ENCODE results near the gene C3orf62.

DNA sequence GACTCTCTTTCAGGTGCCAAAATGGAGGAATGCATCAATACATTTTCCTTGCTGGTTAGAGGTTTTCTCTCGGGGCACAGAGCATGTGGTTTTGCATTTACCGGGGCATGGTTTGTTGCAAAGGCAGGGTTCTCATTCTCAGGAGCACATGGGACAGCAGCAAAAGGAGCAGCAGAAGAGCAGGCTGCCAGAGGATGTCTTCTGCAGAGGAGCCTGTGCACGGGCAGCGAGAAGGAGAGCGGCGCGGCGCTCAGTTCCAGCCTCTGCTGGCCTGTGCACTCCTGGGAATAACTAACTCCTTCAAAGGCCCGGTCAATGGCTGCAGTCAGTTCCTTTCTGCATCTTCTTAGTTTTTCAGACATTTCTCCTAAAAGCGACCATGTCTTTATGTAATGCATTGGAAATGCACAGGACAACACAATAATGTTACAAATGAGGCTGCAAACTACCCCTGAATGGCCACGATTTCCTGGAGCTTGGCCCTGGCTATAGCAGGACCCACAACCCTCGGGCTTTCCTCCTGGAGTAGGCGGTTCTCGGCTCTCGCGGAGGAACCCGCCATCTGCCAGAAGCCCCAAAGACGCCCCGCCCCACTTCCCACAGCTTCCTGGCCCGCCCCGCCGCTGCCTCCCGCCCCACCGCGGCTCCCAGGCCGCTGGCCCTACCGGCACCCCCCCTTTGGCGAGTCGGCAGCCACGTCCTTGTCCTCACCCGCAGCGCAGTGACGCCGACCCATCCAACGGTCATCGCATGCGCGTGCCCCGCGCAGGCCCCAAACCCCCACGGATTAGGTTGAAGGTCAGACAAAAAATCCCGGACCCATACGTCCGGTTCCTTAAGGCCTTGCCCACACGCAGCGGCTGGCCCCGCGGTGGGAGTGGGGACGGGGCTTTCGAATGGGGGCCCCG, at the start of gene C3orf62:
- TF ChIP-seq, protein P1, sequence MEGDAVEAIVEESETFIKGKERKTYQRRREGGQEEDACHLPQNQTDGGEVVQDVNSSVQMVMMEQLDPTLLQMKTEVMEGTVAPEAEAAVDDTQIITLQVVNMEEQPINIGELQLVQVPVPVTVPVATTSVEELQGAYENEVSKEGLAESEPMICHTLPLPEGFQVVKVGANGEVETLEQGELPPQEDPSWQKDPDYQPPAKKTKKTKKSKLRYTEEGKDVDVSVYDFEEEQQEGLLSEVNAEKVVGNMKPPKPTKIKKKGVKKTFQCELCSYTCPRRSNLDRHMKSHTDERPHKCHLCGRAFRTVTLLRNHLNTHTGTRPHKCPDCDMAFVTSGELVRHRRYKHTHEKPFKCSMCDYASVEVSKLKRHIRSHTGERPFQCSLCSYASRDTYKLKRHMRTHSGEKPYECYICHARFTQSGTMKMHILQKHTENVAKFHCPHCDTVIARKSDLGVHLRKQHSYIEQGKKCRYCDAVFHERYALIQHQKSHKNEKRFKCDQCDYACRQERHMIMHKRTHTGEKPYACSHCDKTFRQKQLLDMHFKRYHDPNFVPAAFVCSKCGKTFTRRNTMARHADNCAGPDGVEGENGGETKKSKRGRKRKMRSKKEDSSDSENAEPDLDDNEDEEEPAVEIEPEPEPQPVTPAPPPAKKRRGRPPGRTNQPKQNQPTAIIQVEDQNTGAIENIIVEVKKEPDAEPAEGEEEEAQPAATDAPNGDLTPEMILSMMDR (conservative IDR thresholded peaks at IDR 0.05 in 1 of 2, IDR thresholded peaks at IDR 0.05 in 1 of 2; ENCODE audit: low read depth in 1 of 2, low read length in 2 of 2) = no peak
- TF ChIP-seq EZH2 (IDR thresholded peaks at IDR 0.05; ENCODE audit: low read length, missing control alignments) = no peak

All from fibroblast of lung (primary cell).